GM18517 (cell line): ENCODE data around the gene SUSD3.

Experiments used
- ATAC-seq: cut with Tn5 transposase; IDR thresholded peaks from one replicate; pipeline ENCODE4 v1.9.1; 2021; ENCODE audit warnings: mild to moderate bottlenecking, moderate library complexity; ENCODE audit not compliant: unreplicated experiment

The SUSD3 gene

GRCh38 chr9:93072383-93072795 lies 13.9 kb downstream of the SUSD3 start:
- no peak for ATAC-seq

DNA sequence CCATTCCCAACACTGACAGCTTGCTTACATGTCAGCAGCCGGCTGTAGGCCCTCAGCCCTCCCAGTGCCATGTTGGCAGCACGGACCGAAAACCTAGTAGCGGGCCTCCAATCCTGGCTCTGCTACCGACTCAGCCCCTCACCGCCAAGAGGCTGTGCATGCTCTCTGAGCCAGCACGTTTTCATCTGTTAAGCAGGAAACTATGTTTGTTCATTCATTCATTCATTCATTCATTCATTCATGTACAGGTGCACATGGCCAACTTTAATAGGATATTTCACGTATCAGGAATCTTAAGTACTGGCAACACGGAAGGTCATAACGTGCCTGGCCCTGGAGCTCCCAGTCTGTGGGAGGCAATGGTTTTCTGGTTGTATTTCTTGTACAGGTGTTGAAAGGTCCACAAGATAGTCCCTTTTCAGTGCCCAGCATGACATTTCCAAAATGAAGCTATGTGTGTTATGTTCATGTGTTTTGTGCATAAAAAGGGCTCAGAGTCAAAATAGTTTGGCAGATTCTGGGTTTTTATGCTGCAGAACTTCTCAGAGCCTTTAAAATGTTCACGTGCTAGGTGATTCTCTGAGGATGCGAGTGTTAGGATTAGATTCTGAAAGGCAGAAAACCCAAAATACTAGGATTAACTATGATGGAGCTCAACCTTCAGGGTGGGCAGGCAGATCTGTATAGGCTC lies 17.7 kb downstream of the SUSD3 start:
- ATAC-seq = no peak

DNA sequence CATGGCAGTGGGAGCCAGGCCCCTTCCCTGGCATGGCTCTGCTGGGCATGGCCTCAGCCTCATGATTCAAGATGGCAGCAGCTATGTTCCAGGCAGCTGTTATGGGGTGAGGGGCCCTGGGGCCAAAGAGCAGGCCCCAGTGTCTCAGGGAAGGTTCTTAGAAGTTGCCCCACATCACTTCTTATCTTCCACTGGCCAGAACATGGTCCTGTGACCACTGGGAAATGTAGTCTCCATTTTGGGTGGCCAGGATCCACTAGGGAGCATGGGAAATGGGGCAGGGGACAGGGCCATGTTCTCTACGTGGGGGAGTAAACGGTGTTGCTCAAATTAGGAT lies 18.3 kb downstream of the SUSD3 start:
- ATAC-seq = no peak

- no peak for ATAC-seq
Observed at GRCh38 chr9:93077367-93077766, 18.9 kb downstream of the SUSD3 start.

GRCh38 chr9:93077811-93078210 lies 19.3 kb downstream of the SUSD3 start:
- ATAC-seq = no peak

DNA sequence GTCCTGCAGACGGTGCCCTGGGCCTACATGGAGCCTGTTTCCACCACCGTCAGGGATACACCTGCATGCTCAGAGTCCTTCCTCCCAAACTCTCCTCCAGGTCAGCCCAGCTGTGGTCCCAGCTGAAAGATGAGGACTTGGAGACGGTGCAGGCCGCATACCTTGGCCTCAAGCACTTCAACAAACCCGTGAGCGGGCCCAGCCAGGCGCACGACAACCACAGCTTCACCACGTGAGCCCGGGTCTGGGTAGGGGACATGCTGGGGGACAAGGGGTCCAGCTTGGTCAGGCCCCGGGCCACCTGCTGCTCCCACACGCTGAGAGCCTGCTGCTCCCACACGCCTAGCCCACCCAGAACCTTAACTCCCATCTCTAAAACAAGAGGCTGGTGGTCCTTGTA lies 20.9 kb downstream of the SUSD3 start:
- ATAC-seq = no peak

- no peak for ATAC-seq
Observed at GRCh38 chr9:93080406-93080805, 21.9 kb downstream of the SUSD3 start.

GRCh38 chr9:93081081-93081529 lies 22.6 kb downstream of the SUSD3 start:
- no peak for ATAC-seq

DNA sequence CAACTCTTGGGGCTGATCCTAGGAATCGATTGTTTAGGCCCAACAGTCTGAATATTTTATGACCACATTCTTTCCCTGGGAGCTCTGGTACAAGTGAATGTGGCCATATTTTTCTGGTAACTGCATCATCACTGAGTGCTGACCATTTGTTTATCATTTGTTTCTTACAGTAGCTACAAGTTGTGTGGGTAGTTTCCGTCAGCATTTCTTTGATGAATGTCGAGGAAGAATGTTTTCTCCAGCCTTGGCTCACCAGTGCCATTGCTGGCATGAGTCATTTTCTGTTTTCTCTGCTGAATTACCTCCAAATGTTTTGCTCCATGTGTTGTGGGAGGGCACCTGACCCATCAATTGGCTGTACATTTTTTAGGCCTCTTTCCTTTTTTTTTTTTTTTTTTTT lies 23.4 kb downstream of the SUSD3 start:
- ATAC-seq = no peak

DNA sequence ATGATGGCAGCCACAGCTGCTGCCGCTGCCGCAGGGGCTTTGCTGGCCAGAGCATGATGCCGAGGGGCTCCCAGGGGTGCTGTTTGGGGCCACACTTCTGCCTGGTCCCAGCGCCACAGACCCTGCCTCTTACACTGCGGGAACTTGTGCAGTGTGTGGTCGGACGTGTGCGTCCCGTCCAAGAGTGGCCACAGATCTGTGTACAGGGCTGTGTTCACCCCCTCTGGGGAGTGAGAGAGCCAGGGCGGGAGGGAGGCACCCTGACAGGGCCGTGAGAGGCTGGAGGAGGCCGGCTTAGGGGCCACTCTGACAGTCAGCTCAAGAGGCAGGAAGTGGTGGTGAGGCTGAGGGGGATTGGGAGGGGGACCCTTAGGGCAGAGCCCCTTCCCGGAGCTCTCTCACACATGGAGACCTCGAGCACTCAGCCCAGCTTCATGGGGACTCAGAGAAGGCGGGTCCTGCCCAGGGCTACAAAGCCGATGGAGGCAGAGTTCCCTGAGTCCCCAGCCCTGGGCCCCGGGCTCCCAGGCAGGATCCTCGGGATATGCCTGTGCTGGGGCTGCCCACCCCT lies 24.4 kb downstream of the SUSD3 start:
- no peak for ATAC-seq

DNA sequence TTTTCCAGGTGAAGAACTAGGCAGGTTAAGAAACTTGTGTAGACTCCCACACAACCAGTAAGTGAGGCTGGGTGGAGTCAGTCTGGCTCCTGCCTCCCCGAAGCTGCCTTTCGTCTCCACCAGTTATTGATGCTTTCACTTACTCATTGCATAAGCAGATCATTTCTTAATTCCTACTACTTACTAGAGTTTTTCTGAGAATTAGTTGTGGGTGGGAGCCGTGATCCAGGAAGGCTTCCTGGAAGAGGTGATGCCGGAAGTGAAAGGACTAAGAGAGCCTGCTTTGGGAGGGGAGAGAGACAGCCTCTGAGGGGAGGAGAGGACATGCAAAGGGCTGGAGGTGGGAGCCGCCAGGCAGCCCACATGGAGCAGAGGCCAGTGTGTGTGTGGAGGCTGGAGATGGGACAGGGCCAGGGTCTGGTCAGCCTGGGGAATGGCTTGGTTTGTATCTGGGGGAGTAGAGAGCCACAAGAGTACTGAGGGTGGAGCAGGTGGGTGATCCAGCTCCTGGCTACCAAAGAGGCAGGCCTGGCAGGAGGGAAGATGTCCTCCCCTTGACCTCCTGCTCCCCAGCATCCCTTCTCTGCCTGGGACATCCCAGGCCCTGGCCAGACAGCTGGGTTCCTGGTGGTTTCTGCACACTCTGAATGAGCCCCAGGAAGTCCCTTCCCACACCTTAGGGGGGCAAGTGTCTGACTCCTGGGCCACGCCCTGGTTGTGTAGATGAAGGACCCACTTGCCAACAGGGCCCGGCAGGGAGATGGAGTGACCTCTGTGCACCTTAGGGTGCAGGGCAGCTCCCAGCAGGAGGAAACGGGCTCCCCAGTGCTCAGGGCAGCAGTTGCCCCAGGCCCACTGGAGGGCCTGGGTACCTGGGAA lies 25.3 kb downstream of the SUSD3 start:
- ATAC-seq = no peak

- ATAC-seq = no peak
Observed at GRCh38 chr9:93084471-93084881, 26.0 kb downstream of the SUSD3 start.

DNA sequence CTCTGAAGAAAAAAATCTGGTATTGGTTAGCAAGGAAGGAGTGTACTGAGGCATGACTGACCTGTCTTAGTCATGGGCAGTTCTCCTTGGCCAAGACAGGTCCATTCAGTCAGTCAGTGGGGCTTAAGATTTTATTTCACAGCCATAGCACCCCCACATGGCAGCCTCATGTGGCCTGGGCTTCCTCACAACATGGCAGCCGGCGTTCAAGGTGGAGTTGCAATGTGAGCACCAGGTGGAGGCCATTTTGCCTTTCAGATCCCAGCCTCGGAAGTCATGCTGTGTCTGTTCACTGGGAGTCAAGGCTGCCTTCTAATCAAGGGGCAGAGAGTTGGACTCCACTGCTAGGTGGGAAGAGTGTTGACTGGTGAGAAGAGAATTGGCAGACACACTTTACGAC lies 27.2 kb downstream of the SUSD3 start:
- no peak for ATAC-seq

DNA sequence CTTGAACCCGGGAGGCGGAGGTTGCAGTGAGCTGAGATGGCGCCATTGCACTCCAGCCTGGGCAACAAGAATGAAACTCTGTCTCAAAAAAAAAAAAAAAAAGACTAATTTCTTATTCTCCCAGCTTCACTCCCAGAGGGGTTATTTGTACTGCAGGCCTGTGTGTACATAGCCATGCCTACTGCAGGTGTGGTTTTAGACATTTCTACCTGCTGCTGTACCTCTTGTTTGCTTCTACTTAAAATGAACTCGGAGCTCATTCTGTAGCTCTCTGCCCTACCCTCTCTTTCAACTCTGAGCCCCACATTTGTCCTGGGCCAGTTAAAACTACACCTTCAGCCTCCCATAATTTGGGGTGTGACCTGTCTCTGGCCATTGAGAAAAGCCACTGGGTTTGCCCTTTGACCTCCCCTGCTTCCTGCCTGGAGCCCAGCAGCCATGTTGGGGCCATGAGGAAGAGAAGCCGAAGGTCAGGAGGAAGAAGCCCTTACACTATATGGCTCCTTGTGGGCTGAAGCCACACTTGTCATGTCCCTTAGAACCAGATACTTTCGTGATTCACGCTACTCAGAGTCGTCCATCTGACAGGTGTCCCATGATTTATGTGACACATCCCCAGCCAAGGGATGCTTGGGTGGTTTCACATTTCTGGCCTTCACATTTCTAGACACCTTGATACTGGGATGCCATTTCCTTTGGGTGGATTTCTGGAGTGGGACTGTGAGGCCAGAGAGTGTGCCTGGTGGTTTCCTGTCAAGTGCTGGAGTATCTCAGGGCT lies 28.1 kb downstream of the SUSD3 start:
- no peak for ATAC-seq

GRCh38 chr9:93087971-93088655 lies 29.6 kb downstream of the SUSD3 start:
- no peak for ATAC-seq

DNA sequence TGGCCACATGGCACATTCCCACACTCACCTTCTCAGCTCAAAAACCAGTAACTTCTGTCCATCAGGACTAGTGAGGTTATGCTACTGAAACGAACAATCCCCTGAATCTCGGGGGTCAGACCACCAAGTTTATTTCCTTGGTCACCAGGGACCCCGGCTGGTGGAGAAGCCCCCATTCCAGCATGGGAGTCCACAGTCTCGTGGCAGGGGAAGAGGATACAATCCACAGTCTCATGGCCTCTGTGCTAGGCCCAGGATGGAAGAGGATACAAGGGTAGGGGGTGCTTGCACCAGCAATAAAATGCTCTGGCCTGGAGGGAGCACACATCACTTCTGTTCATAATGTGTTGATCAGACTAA lies 30.1 kb downstream of the SUSD3 start:
- no peak for ATAC-seq

DNA sequence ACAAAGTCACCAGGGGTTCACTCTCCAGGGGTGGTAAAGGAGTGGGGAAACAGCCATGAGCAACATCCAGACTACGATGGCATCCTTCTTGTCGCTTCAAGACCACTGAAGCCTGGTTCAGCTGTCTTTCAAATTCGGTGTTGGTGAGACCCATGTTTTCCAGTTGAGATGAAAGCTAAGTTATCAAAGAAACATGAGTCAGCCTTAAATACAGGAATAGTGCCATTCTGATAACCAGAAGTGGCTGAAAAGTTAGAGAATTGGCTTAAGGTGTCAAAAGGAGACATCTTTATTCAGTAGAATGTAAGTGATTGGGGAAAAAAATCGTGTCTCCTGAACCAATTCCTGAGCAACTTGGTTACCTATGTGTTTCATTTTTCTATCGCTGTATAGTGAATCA lies 30.5 kb downstream of the SUSD3 start:
- ATAC-seq = no peak

DNA sequence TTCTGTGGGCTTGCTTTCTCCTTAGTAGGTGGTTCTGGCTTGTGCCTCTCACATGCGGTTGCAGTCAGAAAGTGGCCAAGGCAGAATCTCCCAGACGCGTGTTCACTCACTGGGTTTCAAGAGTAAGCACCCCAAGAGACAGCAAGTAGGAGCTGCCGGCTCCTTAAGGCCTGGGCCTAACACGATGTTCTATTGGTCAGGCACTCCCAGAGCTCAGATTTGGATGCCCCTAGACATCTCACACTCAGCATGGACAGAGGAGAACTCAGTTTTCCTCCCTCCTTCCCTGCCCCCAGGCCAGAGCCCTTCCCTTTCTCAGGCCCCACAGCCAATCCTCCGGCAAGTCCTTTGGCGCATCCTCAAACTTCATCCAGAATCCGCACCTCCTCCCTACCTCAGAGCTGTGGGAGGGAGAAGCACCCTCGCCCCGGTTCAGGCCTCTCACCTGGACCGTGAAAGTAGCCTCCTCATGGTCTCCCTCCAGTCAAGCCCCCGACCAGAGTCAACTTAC lies 31.0 kb downstream of the SUSD3 start:
- ATAC-seq = no peak

GRCh38 chr9:93090091-93090655 lies 31.7 kb downstream of the SUSD3 start:
- no peak for ATAC-seq

- no peak for ATAC-seq
Observed at GRCh38 chr9:93091056-93091452, 32.6 kb downstream of the SUSD3 start.
